Gastrocnemius medialis (tissue), 4 donors: ENCODE measurements around the gene TMEM91.

Experiments
- CTCF ChIP-seq, 5 experiments: fragments of 450-650 bp in 3 of 5; fragments of 200-600 bp in 2 of 5; sonication (generic) in 2 of 5; IDR thresholded peaks in 4 of 5; conservative IDR thresholded peaks in 1 of 5; 1 replicate in 4 of 5; 2 replicates in 1 of 5; pipeline ENCODE4 v1.5.1; 2016 to 2019; ENCODE audit warnings: antibody characterized with exemption in 5 of 5, mild to moderate bottlenecking in 3 of 5, moderate library complexity in 3 of 5
- POLR2A ChIP-seq, 2 donors: fragments of 450-650 bp; IDR thresholded peaks; one replicate each; pipeline ENCODE4 v1.6.1; 2017; ENCODE audit warnings: antibody characterized with exemption in 2 of 2, mild to moderate bottlenecking in 2 of 2, moderate library complexity in 2 of 2

- TF ChIP-seq POLR2A (IDR thresholded peaks at IDR 0.05) (no peak), CTCF (IDR thresholded peaks at IDR 0.05 in 4 of 5, conservative IDR thresholded peaks at IDR 0.05 in 1 of 5) (no peak)
These were observed 51.5 kb downstream of the TMEM91 start for GRCh38 chr19:41427647-41428480.
